K562 (cell line): ENCODE measurements around the gene ATXN1. TPM values are rescaled to one million over a fixed set of nuclear protein-coding genes. Genes with fewer than 3 reads are reported as not detected.

Experiments
- ATAC-seq: fragments of 200-7000 bp; cut with Tn5 transposase; 3 replicates; pipeline ENCODE4 v1.9.1; 2020; ENCODE audit warnings: moderate library complexity
- BruUV-seq: library from RNA; stranded (reverse); fragments of 400-500 nt; replicated peaks from 2 replicates; lab custom pipeline; 2021; lab: Mats Ljungman, UMichigan
- CTCF ChIA-PET: fragments of 300-600 bp; formaldehyde crosslinking; extraction: SDS; loops from one replicate; lab custom pipeline; 2021; ENCODE audit warnings: low intra/inter-chr PET ratio; lab: Yijun Ruan, JAX
- POLR2A ChIA-PET: fragments of 300-600, 350-650 bp; sonication (Branson Sonifier 250); formaldehyde crosslinking; extraction: SDS; loops from one replicate; lab custom pipeline; 2021; ENCODE audit warnings: antibody characterized with exemption, inconsistent platforms; lab: Yijun Ruan, JAX
- DNase-seq, 4 experiments: peaks; one replicate each; pipeline versions ENCODE4 v3.0.0 to v3.0.0-alpha.2; 2011 to 2018; ENCODE audit warnings: low spot score in 3 of 4, mixed read lengths in 3 of 4; ENCODE audit errors: extremely low read depth in 1 of 4
- FAIRE-seq: peaks from 2 replicates; lab custom pipeline; 2011; peaks lifted over from hg19 to GRCh38; lab: Jason Lieb, UNC
- H2AFZ ChIP-seq: 2 replicates; pipeline ENCODE4 v1.6.0; 2011; ENCODE audit warnings: low read depth, low read length, control low read depth, inconsistent platforms
- H3K27ac ChIP-seq: fragments of 200-600 bp; 3 replicates; pipeline ENCODE4 v1.8.0; 2011; ENCODE audit warnings: low read depth, mild to moderate bottlenecking, control low read depth, inconsistent platforms, low read length, moderate library complexity, mixed read lengths; ENCODE audit errors: extremely low read depth
- H3K27me3 ChIP-seq, 2 experiments: fragments of 300-600 bp in 1 of 2; 2 replicates in 1 of 2; 3 replicates in 1 of 2; pipeline versions ENCODE4 v1.6.0 to v1.8.0; 2011; ENCODE audit warnings: inconsistent platforms in 2 of 2, low read length in 2 of 2, mild to moderate bottlenecking in 1 of 2, mixed read lengths in 1 of 2, moderate library complexity in 1 of 2; ENCODE audit not compliant: control insufficient read depth in 2 of 2, insufficient read depth in 2 of 2
- H3K36me3 ChIP-seq: fragments of 300-600 bp; 3 replicates; pipeline ENCODE4 v1.8.0; 2011; ENCODE audit warnings: mild to moderate bottlenecking, low read length, inconsistent platforms; ENCODE audit not compliant: control insufficient read depth, insufficient read depth
- H3K4me1 ChIP-seq, 2 experiments: fragments of 200-600 bp in 1 of 2; replicated peaks in 1 of 2; 2 replicates in 1 of 2; 3 replicates in 1 of 2; pipeline versions ENCODE4 v1.5.1 to v1.8.0; 2011; ENCODE audit warnings: inconsistent platforms in 2 of 2, low read length in 2 of 2, mild to moderate bottlenecking in 1 of 2, mixed read lengths in 1 of 2, moderate library complexity in 1 of 2; ENCODE audit not compliant: control insufficient read depth in 2 of 2, insufficient read depth in 2 of 2
- H3K4me2 ChIP-seq: 2 replicates; pipeline ENCODE4 v1.6.1; 2011; ENCODE audit warnings: low read length, control low read depth, inconsistent platforms, mixed read lengths; ENCODE audit not compliant: insufficient read depth
- H3K4me3 ChIP-seq: fragments of 200-600 bp; sonication (generic), shearing (Covaris generic); 2 replicates; pipeline ENCODE4 v1.5.1; 2016; ENCODE audit warnings: control low read depth, inconsistent platforms
- H3K79me2 ChIP-seq: fragments of 200-600 bp; 3 replicates; pipeline ENCODE4 v1.8.0; 2011; ENCODE audit warnings: low read length, inconsistent platforms; ENCODE audit not compliant: control insufficient read depth, insufficient read depth
- H3K9ac ChIP-seq, 2 experiments: 2 replicates each; pipeline versions ENCODE4 v1.6.0 to v1.6.1; 2011; ENCODE audit warnings: low read depth in 2 of 2, low read length in 2 of 2, control low read depth in 1 of 2, inconsistent platforms in 1 of 2, mild to moderate bottlenecking in 1 of 2, mixed read lengths in 1 of 2; ENCODE audit not compliant: insufficient read depth in 1 of 2
- H3K9me1 ChIP-seq: one replicate; pipeline ENCODE4 v1.6.0; 2011; ENCODE audit warnings: inconsistent platforms, mild to moderate bottlenecking, low read length, moderate library complexity; ENCODE audit not compliant: control insufficient read depth, insufficient read depth
- H3K9me3 ChIP-seq: replicated peaks from 2 replicates; pipeline ENCODE4 v1.5.1; 2011; ENCODE audit warnings: low read depth, low read length, inconsistent platforms; ENCODE audit not compliant: control insufficient read depth, insufficient read depth
- H4K20me1 ChIP-seq: replicated peaks from 2 replicates; pipeline ENCODE4 v1.6.1; 2011; ENCODE audit warnings: low read length, inconsistent platforms, mixed read lengths; ENCODE audit not compliant: control insufficient read depth, insufficient read depth
- CTCF ChIP-seq, 3 experiments: IDR thresholded peaks in 2 of 3; conservative IDR thresholded peaks in 1 of 3; 2 replicates each; pipeline ENCODE4 v1.5.1; 2011 to 2012; ENCODE audit warnings: low read length in 3 of 3, mild to moderate bottlenecking in 3 of 3, control low read depth in 2 of 3, improper control_type of control experiment in 1 of 3, inconsistent platforms in 1 of 3, low read depth in 1 of 3, mixed read lengths in 1 of 3, moderate library complexity in 1 of 3; ENCODE audit not compliant: insufficient read depth in 2 of 3
- CTCFL ChIP-seq: IDR thresholded peaks from 2 replicates; pipeline ENCODE4 v1.6.1; 2011; ENCODE audit warnings: borderline replicate concordance, low read depth, mild to moderate bottlenecking, moderate library complexity, low read length; ENCODE audit not compliant: insufficient read depth, poor library complexity, severe bottlenecking
- GATAD2A ChIP-seq: fragments of 450-650 bp; IDR thresholded peaks from 2 replicates; pipeline ENCODE4 v1.6.1; 2017
- MAZ ChIP-seq, 2 experiments: fragments of 450-650 bp in 1 of 2; sonication (generic) in 1 of 2; formaldehyde crosslinking; IDR thresholded peaks in 1 of 2; conservative IDR thresholded peaks in 1 of 2; 2 replicates each; pipeline versions ENCODE4 v1.4.0 to v1.5.0; 2020; ENCODE audit warnings: mild to moderate bottlenecking in 1 of 2, missing genetic modification reagents in 1 of 2
- RAD21 ChIP-seq, 2 experiments: fragments of 250-450 bp in 1 of 2; fragments of 450-650 bp in 1 of 2; sonication (Bioruptor Pico) in 1 of 2; formaldehyde crosslinking in 1 of 2; IDR thresholded peaks in 1 of 2; conservative IDR thresholded peaks in 1 of 2; 2 replicates each; pipeline versions ENCODE4 v1.4.0 to v1.8.0; 2020 to 2022; ENCODE audit warnings: mild to moderate bottlenecking in 2 of 2, moderate library complexity in 1 of 2
- RBM15 ChIP-seq: fragments of 200-400 bp; formaldehyde crosslinking; IDR thresholded peaks from 2 replicates; pipeline ENCODE4 v1.6.1; 2018; ENCODE audit warnings: mild to moderate bottlenecking, low read length, moderate library complexity; ENCODE audit not compliant: insufficient read depth
- RBM22 ChIP-seq: fragments of 200-400 bp; formaldehyde crosslinking; IDR thresholded peaks from 2 replicates; pipeline ENCODE4 v1.6.1; 2018; ENCODE audit warnings: low read length, low read depth; ENCODE audit not compliant: poor library complexity, severe bottlenecking
- TFAP4 ChIP-seq: sonication (generic); formaldehyde crosslinking; IDR thresholded peaks from 2 replicates; pipeline ENCODE4 v1.8.0; 2022; ENCODE audit warnings: missing genetic modification reagents, mild to moderate bottlenecking, moderate library complexity, borderline replicate concordance
- ZBTB33 ChIP-seq: sonication (generic); formaldehyde crosslinking; IDR thresholded peaks from 2 replicates; pipeline ENCODE4 v1.8.1; 2023; ENCODE audit warnings: mild to moderate bottlenecking, missing genetic modification reagents
- WGBS: fragments of 100-300 bp; shearing (Covaris generic); methylation state at CpG from one replicate; pipeline ENCODE4 v1.1.6; 2016; ENCODE audit warnings: low coverage, mixed read lengths; ENCODE audit not compliant: insufficient coverage; ENCODE audit errors: missing lambda C conversion rate; 5-methylcytosine and 5-hydroxymethylcytosine counted together
- in situ Hi-C: fragments of 300-500 bp; cut with MboI; formaldehyde crosslinking; loops from 4 replicates; pipeline ENCODE4 v1.15.0; 2018; ENCODE audit warnings: inconsistent platforms, mixed read lengths
- intact Hi-C: fragments of 100-400 bp; cut with micrococcal nuclease; formaldehyde crosslinking; loops from 2 replicates; pipeline ENCODE4 v1.14.2; 2022
- polyA plus RNA-seq, 8 experiments: library from polyadenylated mRNA; depleted of rRNA in 4 of 8; stranded (reverse) in 5 of 8; unstranded in 3 of 8; fragments of >200 nt; fragmentation: Nextera tagmentation in 2 of 8; fragmentation: Illumina TruSeq in 1 of 8; extraction: Ambion mirVana in 2 of 8; extraction: Trizol in 1 of 8; gene quantifications; 2 replicates each; pipeline versions ENCODE4 v1.2.1 to v1.2.3, GENCODE V29; 2011 to 2014; ENCODE audit warnings: inconsistent platforms in 1 of 8, missing spikeins in 1 of 8
- total RNA-seq, 7 experiments: library from RNA; depleted of rRNA in 6 of 7; stranded (reverse); fragments of >200 nt in 6 of 7; fragmentation: Illumina TruSeq in 2 of 7; extraction: Trizol in 2 of 7; gene quantifications; 2 replicates each; pipeline versions ENCODE4 v1.2.1 to v1.2.3, GENCODE V29; 2011 to 2021; ENCODE audit warnings: low replicate concordance in 1 of 7

Gene ATXN1
- total and polyA plus RNA-seq, 9 of the 15 experiments (the other 6 are each of a cell fraction or from before 2014, with no cell fraction given), result under 0.01 to 1.2 (median 0.58) TPM

- FAIRE-seq, result no peak
- WGBS, result 83% methylated on average over 13 of the region's 15 CpGs
- Histone ChIP-seq H3K4me1 (peaks cover 0 to 7% of the 10 kb centered on the region in 2 experiments; a peak in 1 of 5 replicates), H3K27ac (no peak overlapping the region), H4K20me1 (no peaks in the 10 kb centered on the region), H3K9ac (no peak overlapping the region), H3K4me2 (no peak overlapping the region), H3K27me3 (no peaks in the 10 kb centered on the region), H3K36me3 (peaks cover 62% of the 10 kb centered on the region), H3K4me3 (no peak overlapping the region), H3K9me3 (no peaks in the 10 kb centered on the region; the same call in 1 of the 2 replicates), H3K9me1 (no peaks in the 10 kb centered on the region), H3K79me2 (no peaks in the 10 kb centered on the region)
- POLR2A ChIA-PET, result interaction anchor here (0.6 to 3.9 kb wide), 4 partner anchors 8 to 643 kb away, joined by 3 to 18 read pairs (median 4); no protein-coding TSS in a partner anchor
- in situ Hi-C loops, result no loop called here
- peak; percentile 52 to 62 (median 58) for DNase-seq
- CTCF ChIA-PET, result no interaction called here
- intact Hi-C loops, result loop anchor here (1.0 kb wide), 1 partner anchor 45 kb away; no protein-coding TSS in a partner anchor
- no TSS peak for BruUV-seq
- ATAC-seq, result peak; percentile 82
- TF ChIP-seq MAZ (CRISPR knock-in tag; conservative IDR thresholded peaks at IDR 0.05 in 1 of 2, IDR thresholded peaks at IDR 0.05 in 1 of 2) (0 out of 4 replicates have a peak, but pooled peaks of 1 of the 2 experiments have one; percentile 36), CTCF (IDR thresholded peaks at IDR 0.05 in 2 of 3, conservative IDR thresholded peaks at IDR 0.05 in 1 of 3; ENCODE audit: insufficient read depth in 2 of 3, low read depth in 1 of 3, low read length in 3 of 3) (peak; percentile 67 to 73 (median 67)), ZBTB33 (CRISPR knock-in tag) (peak; percentile 69; the same call in 1 of the 2 replicates), RBM22 (peak; percentile 55), GATAD2A (no peak), TFAP4 (CRISPR knock-in tag) (0 out of 2 replicates have a peak, but pooled peaks have one; percentile 11), RAD21 (CRISPR knock-in tag; conservative IDR thresholded peaks at IDR 0.05 in 1 of 2, IDR thresholded peaks at IDR 0.05 in 1 of 2) (peak in 1 of 2 experiments; percentile 40; a peak in 2 of 4 replicates), CTCFL (peak; percentile 80), RBM15 (no peak)
- TF ChIP-seq, all 486 proteins: peak for 7
- H2AFZ ChIP-seq, result no peak overlapping the region
Measured at GRCh38 chr6:16286151-16286522, 475.1 kb downstream of the ATXN1 start.
